ENCODE data around the gene SORCS2.

Gene SORCS2

DNA sequence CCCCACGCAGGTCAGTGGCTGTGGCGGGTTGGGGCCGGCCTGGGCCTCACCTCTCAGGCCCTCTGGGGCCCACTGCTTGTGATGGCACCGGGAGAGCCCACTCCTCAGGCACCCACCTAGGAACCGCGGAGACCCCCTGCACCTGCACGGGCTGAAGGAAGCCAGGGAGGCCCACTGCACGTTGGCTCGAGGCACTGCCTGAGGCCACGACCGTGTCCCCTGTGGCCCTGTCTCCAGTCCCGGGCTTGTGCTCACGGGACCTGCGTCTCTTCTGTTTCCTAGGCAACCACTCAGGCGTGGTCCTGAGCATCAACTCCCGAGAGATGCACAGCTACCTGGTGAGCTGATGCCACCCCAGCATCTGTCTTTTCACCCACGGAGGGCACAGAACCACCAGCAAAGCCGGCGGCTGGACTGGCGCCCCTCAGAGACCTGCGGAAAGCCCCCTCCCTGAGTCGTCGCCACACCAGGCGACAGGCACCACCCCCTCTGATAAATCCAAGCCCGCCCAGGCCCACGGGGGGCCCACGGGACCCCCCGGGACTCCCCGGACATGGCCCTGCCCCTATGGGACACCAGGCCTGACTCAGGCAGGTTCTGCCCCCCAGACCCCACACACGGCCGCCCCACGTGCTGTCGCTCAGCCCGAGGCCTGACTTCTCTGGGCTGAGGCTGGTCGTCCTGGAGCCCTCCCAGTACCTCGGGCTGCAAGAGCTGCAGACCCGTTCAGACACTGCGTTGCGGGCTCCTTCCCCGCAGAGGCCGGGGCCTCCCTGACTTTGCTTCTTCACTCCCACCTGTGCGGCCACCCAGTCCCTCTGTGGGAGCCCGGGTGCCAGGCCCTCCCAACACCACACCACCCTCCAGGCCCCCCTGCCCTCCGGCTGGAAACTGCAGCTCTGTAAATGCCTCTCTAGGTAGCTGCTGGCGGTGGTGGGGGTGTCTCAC is 547.9 kb downstream of the SORCS2 start:
- TF ChIP-seq, protein P1, sequence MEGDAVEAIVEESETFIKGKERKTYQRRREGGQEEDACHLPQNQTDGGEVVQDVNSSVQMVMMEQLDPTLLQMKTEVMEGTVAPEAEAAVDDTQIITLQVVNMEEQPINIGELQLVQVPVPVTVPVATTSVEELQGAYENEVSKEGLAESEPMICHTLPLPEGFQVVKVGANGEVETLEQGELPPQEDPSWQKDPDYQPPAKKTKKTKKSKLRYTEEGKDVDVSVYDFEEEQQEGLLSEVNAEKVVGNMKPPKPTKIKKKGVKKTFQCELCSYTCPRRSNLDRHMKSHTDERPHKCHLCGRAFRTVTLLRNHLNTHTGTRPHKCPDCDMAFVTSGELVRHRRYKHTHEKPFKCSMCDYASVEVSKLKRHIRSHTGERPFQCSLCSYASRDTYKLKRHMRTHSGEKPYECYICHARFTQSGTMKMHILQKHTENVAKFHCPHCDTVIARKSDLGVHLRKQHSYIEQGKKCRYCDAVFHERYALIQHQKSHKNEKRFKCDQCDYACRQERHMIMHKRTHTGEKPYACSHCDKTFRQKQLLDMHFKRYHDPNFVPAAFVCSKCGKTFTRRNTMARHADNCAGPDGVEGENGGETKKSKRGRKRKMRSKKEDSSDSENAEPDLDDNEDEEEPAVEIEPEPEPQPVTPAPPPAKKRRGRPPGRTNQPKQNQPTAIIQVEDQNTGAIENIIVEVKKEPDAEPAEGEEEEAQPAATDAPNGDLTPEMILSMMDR (IDR thresholded peaks at IDR 0.05; ENCODE audit: low read depth, low read length): no peak
- no peak overlapping the region for H3K4me3 ChIP-seq (ENCODE audit: low read depth, low read length)

DNA sequence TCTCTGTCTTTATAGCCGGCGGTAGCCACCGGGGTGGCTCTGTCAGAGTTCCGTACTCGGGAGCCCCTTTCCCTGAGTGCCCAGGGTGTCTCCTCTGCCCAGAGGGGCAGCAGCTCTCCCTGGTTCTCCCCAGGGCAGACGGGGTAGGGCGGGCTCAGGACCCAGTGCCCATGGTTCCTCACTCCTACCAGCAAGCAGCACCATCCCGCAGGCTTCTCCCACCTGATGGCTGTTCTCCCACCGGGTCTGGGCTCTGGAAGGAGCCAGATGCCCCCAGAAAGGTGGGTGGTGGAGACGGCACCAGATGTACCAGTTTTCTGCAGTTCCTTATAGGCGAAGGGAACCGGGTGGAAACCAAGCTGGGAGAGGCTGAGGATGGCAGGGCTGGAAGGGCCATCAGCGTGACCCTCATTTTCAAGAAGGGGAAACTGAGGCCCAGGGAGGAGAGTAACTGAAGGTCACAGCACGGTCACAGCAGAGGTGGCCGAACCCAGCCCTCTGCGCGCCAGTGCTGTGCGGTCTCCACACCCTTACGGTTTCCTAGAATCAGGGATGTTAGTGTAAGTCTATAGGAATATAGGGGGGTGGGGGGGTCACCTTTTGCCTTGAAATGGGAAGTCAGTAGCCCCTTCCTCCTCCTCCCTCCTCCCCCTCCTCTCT is 548.7 kb downstream of the SORCS2 start:
- TF ChIP-seq, protein P1 (IDR thresholded peaks at IDR 0.05; ENCODE audit: low read depth, low read length): no peak
- no peak overlapping the region for H3K4me3 ChIP-seq (ENCODE audit: low read depth, low read length)

- TF ChIP-seq, protein P1 (IDR thresholded peaks at IDR 0.05; ENCODE audit: low read depth, low read length): no peak
- no peak overlapping the region for H3K4me3 ChIP-seq (ENCODE audit: low read depth, low read length)
Observed at GRCh38 chr4:7741946-7742806, 549.8 kb downstream of the SORCS2 start.

DNA sequence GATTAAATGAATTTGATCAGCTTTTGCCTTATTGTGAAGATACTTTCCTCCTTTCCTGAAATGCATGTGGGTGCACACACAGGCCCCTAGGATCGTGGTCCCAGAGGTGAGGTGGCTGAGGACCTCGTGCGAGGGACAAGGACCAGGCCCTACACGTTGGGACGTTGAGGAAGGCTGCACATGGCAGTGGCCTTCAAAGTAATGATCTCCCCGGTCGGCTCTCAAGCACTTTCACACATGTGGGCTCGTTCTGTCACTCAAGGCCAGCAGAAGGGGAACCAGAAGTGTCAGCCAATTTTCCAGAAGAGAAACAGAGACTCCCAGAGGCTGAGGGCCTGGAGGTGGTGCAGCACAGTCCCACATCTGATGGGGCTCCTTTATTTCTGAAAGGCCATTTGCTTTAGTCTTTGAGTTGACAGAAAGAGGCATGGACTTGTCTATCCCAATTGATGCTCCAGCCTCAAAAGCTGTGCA is 550.5 kb downstream of the SORCS2 start:
- TF ChIP-seq, protein P1 (IDR thresholded peaks at IDR 0.05; ENCODE audit: low read depth, low read length): no peak
- H3K4me3 ChIP-seq (ENCODE audit: low read depth, low read length): no peak overlapping the region

- no peak overlapping the region for H3K4me3 ChIP-seq (ENCODE audit: low read depth, low read length)
- TF ChIP-seq, protein P1 (IDR thresholded peaks at IDR 0.05; ENCODE audit: low read depth, low read length): no peak
Observed at GRCh38 chr4:7744142-7744804, 551.9 kb downstream of the SORCS2 start.

DNA sequence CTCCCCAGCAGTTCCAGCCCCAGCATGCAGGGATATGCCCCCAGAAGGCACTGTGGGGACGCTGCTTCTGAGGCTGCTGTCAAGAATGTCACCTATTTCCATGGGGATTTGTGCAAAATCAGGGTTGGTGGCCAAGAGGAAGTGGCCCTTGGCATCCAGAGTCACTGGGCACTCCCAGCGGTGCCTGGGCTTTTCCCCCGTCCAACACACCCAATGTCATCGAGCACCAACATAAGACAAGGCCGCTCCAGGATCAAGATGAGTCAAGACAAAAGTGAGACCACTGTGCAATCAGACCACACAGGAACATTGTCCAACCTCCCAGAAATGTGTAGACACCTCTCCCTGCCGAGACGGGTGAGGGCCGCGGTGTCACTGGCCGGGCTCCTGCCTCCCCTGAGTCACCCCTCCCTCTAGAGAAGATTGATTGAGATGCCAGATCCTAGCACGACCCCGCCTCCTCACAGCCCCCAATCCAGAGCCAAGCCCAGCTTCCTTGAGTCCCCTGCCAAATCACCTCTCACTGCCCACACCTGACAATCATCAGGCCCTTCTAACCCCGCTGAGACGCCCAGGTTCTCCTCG is 553.1 kb downstream of the SORCS2 start:
- TF ChIP-seq, protein P1 (IDR thresholded peaks at IDR 0.05; ENCODE audit: low read depth, low read length): no peak
- no peak overlapping the region for H3K4me3 ChIP-seq (ENCODE audit: low read depth, low read length)

All from WI38 (cell line).